ENCODE results near the gene RBMS1. TPM values are rescaled to one million over a fixed set of nuclear protein-coding genes. Genes with fewer than 3 reads are reported as not detected.

RBMS1 gene
- total and polyA plus RNA-seq, 12 donors, result 22.6 to 77.7 (median 59.0) TPM

DNA sequence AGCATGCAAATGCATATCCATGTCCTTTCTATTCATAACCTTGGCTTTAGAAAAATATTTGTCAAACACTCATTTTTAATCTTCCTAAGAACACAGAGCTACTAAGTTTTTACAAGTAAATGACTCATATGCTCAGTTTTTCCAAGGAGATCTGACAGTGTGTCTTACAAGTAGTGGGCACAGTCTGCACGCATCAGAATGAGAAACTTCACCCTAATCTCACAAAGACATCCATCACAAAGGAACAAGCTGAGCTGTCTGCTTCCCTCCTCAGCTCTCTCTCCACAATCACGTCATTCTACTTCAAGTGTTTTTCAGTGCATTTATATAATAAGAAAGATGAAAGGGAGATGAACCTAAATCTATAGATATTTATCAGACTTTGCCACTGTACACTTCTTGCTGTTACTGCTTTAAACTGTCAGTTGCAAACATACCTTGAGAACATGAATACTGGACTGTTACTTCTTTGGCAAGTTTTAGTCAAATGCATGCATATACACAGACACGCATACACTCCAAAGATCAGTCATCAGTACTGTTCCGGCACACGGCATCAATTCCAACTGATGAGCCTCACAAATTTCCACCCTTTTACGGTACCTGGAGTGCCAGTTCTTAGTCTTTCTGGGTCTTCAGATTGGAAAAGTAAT, 75.7 kb downstream of the RBMS1 start:
- 71 to 79% methylated on average over 6 of the region's 6 CpGs for WGBS, 2 donors
- TF ChIP-seq, protein P1, sequence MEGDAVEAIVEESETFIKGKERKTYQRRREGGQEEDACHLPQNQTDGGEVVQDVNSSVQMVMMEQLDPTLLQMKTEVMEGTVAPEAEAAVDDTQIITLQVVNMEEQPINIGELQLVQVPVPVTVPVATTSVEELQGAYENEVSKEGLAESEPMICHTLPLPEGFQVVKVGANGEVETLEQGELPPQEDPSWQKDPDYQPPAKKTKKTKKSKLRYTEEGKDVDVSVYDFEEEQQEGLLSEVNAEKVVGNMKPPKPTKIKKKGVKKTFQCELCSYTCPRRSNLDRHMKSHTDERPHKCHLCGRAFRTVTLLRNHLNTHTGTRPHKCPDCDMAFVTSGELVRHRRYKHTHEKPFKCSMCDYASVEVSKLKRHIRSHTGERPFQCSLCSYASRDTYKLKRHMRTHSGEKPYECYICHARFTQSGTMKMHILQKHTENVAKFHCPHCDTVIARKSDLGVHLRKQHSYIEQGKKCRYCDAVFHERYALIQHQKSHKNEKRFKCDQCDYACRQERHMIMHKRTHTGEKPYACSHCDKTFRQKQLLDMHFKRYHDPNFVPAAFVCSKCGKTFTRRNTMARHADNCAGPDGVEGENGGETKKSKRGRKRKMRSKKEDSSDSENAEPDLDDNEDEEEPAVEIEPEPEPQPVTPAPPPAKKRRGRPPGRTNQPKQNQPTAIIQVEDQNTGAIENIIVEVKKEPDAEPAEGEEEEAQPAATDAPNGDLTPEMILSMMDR (IDR thresholded peaks at IDR 0.05), result no peak

DNA sequence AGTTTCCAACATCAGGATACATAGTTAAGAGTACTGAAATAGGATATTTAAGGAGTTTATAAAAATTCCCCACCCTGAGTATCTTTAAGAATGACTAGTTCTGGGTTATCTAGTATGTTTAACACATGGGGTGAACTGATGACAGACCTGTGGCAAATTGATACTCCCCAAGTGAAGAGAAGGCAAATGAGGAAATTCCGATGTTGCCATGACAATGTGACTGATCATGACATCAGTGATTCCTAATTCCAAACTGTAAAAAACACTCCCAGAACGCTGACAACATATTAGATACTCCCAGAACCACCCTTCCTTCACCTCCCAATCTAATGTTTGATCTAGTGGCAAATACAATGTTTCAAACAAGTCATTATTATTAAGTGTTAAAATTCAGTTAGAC, 77.6 kb downstream of the RBMS1 start:
- H3K36me3 ChIP-seq, result no peaks in the 10 kb centered on the region
- peaks cover 2 to 80% (median 52%) of the 10 kb centered on the region in 9 donors for H3K4me1 ChIP-seq
- WGBS, 2 donors, result 68 to 74% methylated on average over 2 of the region's 2 CpGs
- no peak overlapping the region for H3K4me3 ChIP-seq
- intact Hi-C loops (cut with DNase I), result loop anchor here in 2 of 10 donors (10.0 kb wide), 2 partner anchors 69 to 549 kb away; no protein-coding TSS in a partner anchor
- H3K27me3 ChIP-seq, result no peaks in the 10 kb centered on the region
- H3K27ac ChIP-seq, result no peak overlapping the region
- H3K9me3 ChIP-seq, result no peaks in the 10 kb centered on the region
- DNase-seq (no peak), ATAC-seq (peak in 1 of 8 donors; percentile 25)
- TF ChIP-seq, protein P1 (IDR thresholded peaks at IDR 0.05), result no peak

More for the DNA sequence above, 75.7 kb downstream of the RBMS1 start:
- intact Hi-C loops (cut with DNase I), result loop anchor here in 2 of 10 donors (10.0 kb wide), 2 partner anchors 67 to 547 kb away; no protein-coding TSS in a partner anchor
- Histone ChIP-seq H3K4me3 (no peak overlapping the region), H3K4me1 (peaks cover 0 to 64% (median 39%) of the 10 kb centered on the region in 9 donors), H3K27me3 (no peaks in the 10 kb centered on the region), H3K9me3 (no peaks in the 10 kb centered on the region), H3K36me3 (no peaks in the 10 kb centered on the region), H3K27ac (peak overlapping the region in 1 of 10 donors; percentile 26)
- no peak for DNase-seq
- peak in 1 of 8 donors; percentile 14 for ATAC-seq

DNA sequence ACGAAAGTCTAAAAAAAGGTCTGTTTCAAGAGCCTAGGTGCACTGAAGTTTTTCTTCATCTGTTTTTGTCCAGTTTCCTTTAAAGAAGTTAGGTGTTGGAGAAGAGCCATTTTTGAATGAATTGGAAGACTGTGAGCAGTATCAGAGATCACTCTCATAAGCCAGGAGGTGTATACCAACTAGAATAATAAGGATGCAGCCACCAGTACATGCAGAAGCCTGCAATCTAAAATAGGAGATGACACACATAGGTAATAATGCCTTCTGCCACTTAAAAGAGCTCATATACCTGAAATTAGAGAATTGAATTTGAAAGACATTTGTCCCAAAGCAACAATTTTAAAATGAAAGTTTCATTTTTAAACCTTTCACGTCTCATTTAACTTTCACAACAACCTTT, 81.7 kb downstream of the RBMS1 start:
- H3K27ac ChIP-seq, result peak overlapping the region in 6 of 10 donors; percentile 2 to 99 (median 44)
- H3K27me3 ChIP-seq, result no peaks in the 10 kb centered on the region
- H3K9me3 ChIP-seq, result no peaks in the 10 kb centered on the region
- ATAC-seq (no peak), DNase-seq (no peak)
- peaks cover 2 to 64% (median 50%) of the 10 kb centered on the region in 9 donors for H3K4me1 ChIP-seq
- 71 to 80% methylated on average over 2 of the region's 2 CpGs for WGBS, 2 donors
- intact Hi-C loops (cut with DNase I), result loop anchor here in 3 of 10 donors (5.0 to 10.0 kb wide), 3 partner anchors 73 to 553 kb away; partner anchors contain the start of gene RBMS1 (in 1 of the 3)
- no peak overlapping the region for H3K4me3 ChIP-seq
- TF ChIP-seq, protein P1 (IDR thresholded peaks at IDR 0.05), result no peak
- no peaks in the 10 kb centered on the region for H3K36me3 ChIP-seq

DNA sequence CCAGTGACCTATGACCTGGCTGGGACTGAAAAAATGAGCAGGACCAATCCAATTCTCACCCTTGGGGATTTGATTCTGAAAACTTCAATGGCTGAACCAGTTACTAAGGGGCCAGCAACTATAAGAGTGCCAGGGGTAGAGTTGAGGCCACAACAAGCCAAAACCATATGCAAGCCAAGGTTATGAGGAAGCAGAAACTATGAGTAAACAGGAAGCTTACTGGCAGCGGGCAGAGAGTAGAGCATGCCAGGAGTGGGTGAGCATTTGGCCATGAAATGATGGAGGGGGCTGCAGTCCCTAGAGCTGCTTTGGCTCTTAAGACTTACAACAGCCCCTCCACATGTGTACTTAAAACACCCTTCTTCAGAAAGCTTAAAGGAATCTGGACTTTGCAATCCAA, 82.4 kb downstream of the RBMS1 start:
- ATAC-seq, result peak in 1 of 8 donors; percentile 33
- WGBS, 2 donors, result 18 to 20% methylated on average over 1 of the region's 1 CpG

More for the DNA sequence above, 82.4 kb downstream of the RBMS1 start:
- no peaks in the 10 kb centered on the region for H3K36me3 ChIP-seq
- H3K4me1 ChIP-seq, result peaks cover 2 to 61% (median 52%) of the 10 kb centered on the region in 9 donors
- no peaks in the 10 kb centered on the region for H3K27me3 ChIP-seq
- DNase-seq, result no peak
- TF ChIP-seq, protein P1 (IDR thresholded peaks at IDR 0.05), result no peak
- no peaks in the 10 kb centered on the region for H3K9me3 ChIP-seq
- intact Hi-C loops (cut with DNase I), result loop anchor here in 3 of 10 donors (5.0 to 10.0 kb wide), 3 partner anchors 74 to 554 kb away; partner anchors contain the start of gene RBMS1 (in 1 of the 3)
- peak overlapping the region in 8 of 10 donors; percentile 2 to 99 (median 38) for H3K27ac ChIP-seq
- no peak overlapping the region for H3K4me3 ChIP-seq
